Measurements from ENCODE around the gene ZC3H14. TPM values are rescaled to one million over a fixed set of nuclear protein-coding genes. Genes with fewer than 3 reads are reported as not detected.

ZC3H14 gene
- polyA plus RNA-seq, 3 donors = 18.9 to 30.2 (median 27.1) TPM

DNA sequence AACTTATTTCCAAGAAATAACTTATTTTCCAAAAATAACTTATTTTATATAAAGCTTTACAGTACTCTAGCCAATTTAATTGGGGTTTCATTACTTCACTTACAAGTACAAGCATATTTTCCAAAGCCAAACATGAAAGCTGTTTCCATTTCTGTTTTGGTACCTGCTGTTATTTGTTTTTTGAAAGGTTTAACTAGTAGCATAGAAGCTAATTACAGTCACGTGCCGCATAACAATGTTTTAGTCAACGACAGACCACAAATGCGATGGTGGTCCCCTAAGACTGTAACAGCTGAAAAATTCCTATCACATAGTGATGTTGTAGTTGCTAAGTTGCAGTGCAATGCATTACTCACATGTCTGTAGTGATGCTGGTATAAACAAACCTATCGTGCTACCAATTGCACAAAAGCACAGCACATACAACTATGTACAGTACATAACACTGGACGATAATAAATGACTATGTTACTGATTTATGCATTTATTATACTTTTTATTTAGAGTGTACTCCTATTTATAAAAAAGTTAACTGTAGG is 29.7 kb upstream of the ZC3H14 start:
- H3K27ac ChIP-seq (ENCODE audit: low read depth in 1 of 2, low read length in 2 of 2) = no peak overlapping the region
- H3K36me3 ChIP-seq (replicated peaks in 1 of 2; ENCODE audit: control insufficient read depth in 1 of 2, insufficient read depth in 2 of 2, low read length in 2 of 2) = no peaks in the 10 kb centered on the region
- H3K79me2 ChIP-seq (ENCODE audit: insufficient read depth, low read length) = no peaks in the 10 kb centered on the region
- Mint-ChIP-seq H3K36me3 (no peaks in the 10 kb centered on the region), H3K4me1 (peaks cover 9% of the 10 kb centered on the region), H3K27me3 (ENCODE audit: low read depth in 3 of 3) (peaks cover 0 to 5% (median 2%) of the 10 kb centered on the region in 3 donors), H3K9me3 (peaks cover 5 to 12% (median 9%) of the 10 kb centered on the region in 7 donors), H3K27ac (no peak overlapping the region), H3K4me3 (no peak overlapping the region)
- no peak overlapping the region for H3K4me3 ChIP-seq (replicated peaks in 1 of 3; ENCODE audit: low read depth in 2 of 3, low read length in 3 of 3)
- TF ChIP-seq, protein P1, sequence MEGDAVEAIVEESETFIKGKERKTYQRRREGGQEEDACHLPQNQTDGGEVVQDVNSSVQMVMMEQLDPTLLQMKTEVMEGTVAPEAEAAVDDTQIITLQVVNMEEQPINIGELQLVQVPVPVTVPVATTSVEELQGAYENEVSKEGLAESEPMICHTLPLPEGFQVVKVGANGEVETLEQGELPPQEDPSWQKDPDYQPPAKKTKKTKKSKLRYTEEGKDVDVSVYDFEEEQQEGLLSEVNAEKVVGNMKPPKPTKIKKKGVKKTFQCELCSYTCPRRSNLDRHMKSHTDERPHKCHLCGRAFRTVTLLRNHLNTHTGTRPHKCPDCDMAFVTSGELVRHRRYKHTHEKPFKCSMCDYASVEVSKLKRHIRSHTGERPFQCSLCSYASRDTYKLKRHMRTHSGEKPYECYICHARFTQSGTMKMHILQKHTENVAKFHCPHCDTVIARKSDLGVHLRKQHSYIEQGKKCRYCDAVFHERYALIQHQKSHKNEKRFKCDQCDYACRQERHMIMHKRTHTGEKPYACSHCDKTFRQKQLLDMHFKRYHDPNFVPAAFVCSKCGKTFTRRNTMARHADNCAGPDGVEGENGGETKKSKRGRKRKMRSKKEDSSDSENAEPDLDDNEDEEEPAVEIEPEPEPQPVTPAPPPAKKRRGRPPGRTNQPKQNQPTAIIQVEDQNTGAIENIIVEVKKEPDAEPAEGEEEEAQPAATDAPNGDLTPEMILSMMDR (IDR thresholded peaks at IDR 0.05) = no peak
- intact Hi-C loops (cut with micrococcal nuclease) = no loop called here
- H3K9ac ChIP-seq (ENCODE audit: insufficient read depth, low read length, poor library complexity, severe bottlenecking) = no peak overlapping the region
- H2AFZ ChIP-seq (ENCODE audit: insufficient read depth, low read depth, low read length, poor library complexity, severe bottlenecking) = no peak overlapping the region
- H4K20me1 ChIP-seq (ENCODE audit: insufficient read depth, low read length) = no peaks in the 10 kb centered on the region
- no peaks in the 10 kb centered on the region for H3K27me3 ChIP-seq (ENCODE audit: control insufficient read depth in 2 of 2, insufficient read depth in 2 of 2, low read length in 2 of 2)
- peaks cover 8 to 10% of the 10 kb centered on the region in 2 donors for H3K4me1 ChIP-seq (ENCODE audit: control insufficient read depth in 1 of 2, insufficient read depth in 2 of 2, low read length in 2 of 2)
- peaks cover 0 to 3% of the 10 kb centered on the region in 2 donors for H3K9me3 ChIP-seq (replicated peaks in 1 of 2; ENCODE audit: control insufficient read depth in 1 of 2, insufficient read depth in 1 of 2, low read length in 2 of 2)
- H3K4me2 ChIP-seq (replicated peaks; ENCODE audit: extremely low read depth, low read length, poor library complexity, severe bottlenecking) = no peak overlapping the region
- no peak for DNase-seq
- no CpG with 5 or more reads among the region's 6 CpGs for WGBS (ENCODE audit: insufficient coverage)

DNA sequence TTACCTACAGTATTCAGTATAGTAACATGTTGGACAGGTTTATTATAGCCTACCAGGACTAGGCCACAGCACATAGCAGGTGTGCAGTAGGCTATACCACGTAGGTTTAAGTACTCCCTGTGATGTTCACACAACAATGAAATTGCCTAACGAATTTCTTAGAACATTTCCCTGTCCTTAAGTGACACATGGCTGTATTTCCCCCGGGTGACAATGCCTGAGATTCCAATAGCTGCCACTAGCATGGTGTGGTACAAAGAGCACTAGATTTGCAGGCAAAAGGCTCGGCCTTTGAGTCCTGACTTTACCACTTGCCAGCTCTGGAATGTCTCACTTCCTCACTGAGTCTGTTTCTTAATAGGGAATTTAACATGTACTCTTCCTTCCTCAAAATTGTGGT is 27.7 kb upstream of the ZC3H14 start:
- H4K20me1 ChIP-seq (ENCODE audit: insufficient read depth, low read length) = no peaks in the 10 kb centered on the region
- H3K27ac ChIP-seq (ENCODE audit: low read depth in 1 of 2, low read length in 2 of 2) = no peak overlapping the region
- 15% methylated on average over 3 of the region's 4 CpGs for WGBS (ENCODE audit: insufficient coverage)
- no peak overlapping the region for H3K4me3 Mint-ChIP-seq
- H3K9ac ChIP-seq (ENCODE audit: insufficient read depth, low read length, poor library complexity, severe bottlenecking) = no peak overlapping the region
- H3K4me2 ChIP-seq (replicated peaks; ENCODE audit: extremely low read depth, low read length, poor library complexity, severe bottlenecking) = no peak overlapping the region
- H3K9me3 ChIP-seq (replicated peaks in 1 of 2; ENCODE audit: control insufficient read depth in 1 of 2, insufficient read depth in 1 of 2, low read length in 2 of 2) = no peaks in the 10 kb centered on the region
- intact Hi-C loops (cut with micrococcal nuclease) = no loop called here
- peaks cover 0 to 5% (median under 1%) of the 10 kb centered on the region in 7 donors for H3K9me3 Mint-ChIP-seq
- H2AFZ ChIP-seq (ENCODE audit: insufficient read depth, low read depth, low read length, poor library complexity, severe bottlenecking) = no peak overlapping the region
- H3K4me1 ChIP-seq (ENCODE audit: control insufficient read depth in 1 of 2, insufficient read depth in 2 of 2, low read length in 2 of 2) = peaks cover 8 to 10% of the 10 kb centered on the region in 2 donors
- peaks cover 9% of the 10 kb centered on the region for H3K4me1 Mint-ChIP-seq
- peak overlapping the region in 1 of 7 donors; percentile 50 for H3K27ac Mint-ChIP-seq
- no peaks in the 10 kb centered on the region for H3K27me3 ChIP-seq (ENCODE audit: control insufficient read depth in 2 of 2, insufficient read depth in 2 of 2, low read length in 2 of 2)
- TF ChIP-seq, protein P1 (IDR thresholded peaks at IDR 0.05) = peak; percentile 11
- no peak overlapping the region for H3K4me3 ChIP-seq (replicated peaks in 1 of 3; ENCODE audit: low read depth in 2 of 3, low read length in 3 of 3)
- DNase-seq = peak; percentile 15 to 63 (median 18)
- H3K79me2 ChIP-seq (ENCODE audit: insufficient read depth, low read length) = no peaks in the 10 kb centered on the region
- no peaks in the 10 kb centered on the region for H3K36me3 Mint-ChIP-seq
- H3K27me3 Mint-ChIP-seq (ENCODE audit: low read depth in 3 of 3) = peaks cover 0 to 4% (median 4%) of the 10 kb centered on the region in 3 donors
- no peaks in the 10 kb centered on the region for H3K36me3 ChIP-seq (replicated peaks in 1 of 2; ENCODE audit: control insufficient read depth in 1 of 2, insufficient read depth in 2 of 2, low read length in 2 of 2)
